ENCODE results near the gene ENOX1.

DNA sequence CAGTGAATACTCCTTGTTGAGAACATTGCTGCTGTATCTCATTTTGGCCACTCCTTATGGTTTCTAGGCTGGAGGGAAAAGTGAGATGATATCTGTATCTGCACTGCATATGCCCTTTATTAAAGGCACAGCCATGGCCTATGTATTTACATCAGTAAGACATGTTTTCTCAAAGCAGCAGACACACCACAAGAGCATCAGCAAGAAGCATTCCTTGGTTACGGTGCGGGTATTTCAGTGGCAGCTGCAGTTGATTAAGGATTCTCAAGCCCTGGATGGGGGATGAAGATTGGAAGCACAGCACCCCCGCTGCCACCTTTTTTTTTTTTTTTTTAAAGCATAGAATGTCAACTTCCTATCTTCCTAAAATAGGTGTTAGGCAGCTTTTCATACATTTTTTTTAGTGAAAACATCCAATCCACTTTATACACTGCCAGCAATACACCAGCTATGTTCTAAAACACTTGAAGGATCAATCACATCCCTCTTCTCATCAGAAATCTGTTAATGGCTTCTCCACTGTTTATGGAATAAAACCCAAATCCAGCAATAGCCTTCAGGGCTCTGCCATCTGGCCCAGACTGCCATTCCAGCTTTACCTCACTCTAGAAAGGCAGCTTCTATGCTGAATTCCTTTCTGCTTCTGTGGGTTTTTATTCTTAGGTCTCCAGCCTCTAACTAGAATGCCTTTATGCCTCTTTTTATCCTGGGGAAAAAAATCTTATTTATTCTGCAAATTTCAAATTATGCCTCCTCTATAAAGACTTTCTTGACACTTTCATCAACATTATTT lies 432.4 kb downstream of the ENOX1 start:
- no peak for TF ChIP-seq POLR2A (IDR thresholded peaks at IDR 0.05)
- TF ChIP-seq, protein P1, sequence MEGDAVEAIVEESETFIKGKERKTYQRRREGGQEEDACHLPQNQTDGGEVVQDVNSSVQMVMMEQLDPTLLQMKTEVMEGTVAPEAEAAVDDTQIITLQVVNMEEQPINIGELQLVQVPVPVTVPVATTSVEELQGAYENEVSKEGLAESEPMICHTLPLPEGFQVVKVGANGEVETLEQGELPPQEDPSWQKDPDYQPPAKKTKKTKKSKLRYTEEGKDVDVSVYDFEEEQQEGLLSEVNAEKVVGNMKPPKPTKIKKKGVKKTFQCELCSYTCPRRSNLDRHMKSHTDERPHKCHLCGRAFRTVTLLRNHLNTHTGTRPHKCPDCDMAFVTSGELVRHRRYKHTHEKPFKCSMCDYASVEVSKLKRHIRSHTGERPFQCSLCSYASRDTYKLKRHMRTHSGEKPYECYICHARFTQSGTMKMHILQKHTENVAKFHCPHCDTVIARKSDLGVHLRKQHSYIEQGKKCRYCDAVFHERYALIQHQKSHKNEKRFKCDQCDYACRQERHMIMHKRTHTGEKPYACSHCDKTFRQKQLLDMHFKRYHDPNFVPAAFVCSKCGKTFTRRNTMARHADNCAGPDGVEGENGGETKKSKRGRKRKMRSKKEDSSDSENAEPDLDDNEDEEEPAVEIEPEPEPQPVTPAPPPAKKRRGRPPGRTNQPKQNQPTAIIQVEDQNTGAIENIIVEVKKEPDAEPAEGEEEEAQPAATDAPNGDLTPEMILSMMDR (IDR thresholded peaks at IDR 0.05): no peak
